T-helper 9 cell (primary cell): ENCODE results near the gene OR10D3.
"Not testable (repeated sequence)": the region's sequence is repeated elsewhere in the genome, so short reads cannot be mapped to it uniquely, and the experiment has no call there.

ENCODE experiments used
- DNase-seq: peaks from one replicate; pipeline ENCODE4 v3.0.0-alpha.2; 2020

The OR10D3 gene

GRCh38 chr11:124195189-124195734 lies 12.1 kb downstream of the OR10D3 start:
- DNase-seq: no peak

GRCh38 chr11:124197999-124198398 lies 14.9 kb downstream of the OR10D3 start:
- DNase-seq: no peak

- DNase-seq: no peak
Measured at GRCh38 chr11:124198897-124199296, 15.8 kb downstream of the OR10D3 start.

- DNase-seq: no peak
Measured at GRCh38 chr11:124199702-124200101, 16.6 kb downstream of the OR10D3 start.

GRCh38 chr11:124200671-124201070 lies 17.5 kb downstream of the OR10D3 start:
- no peak for DNase-seq

GRCh38 chr11:124202951-124203350 lies 19.8 kb downstream of the OR10D3 start:
- DNase-seq: no peak

- DNase-seq: no peak
Measured at GRCh38 chr11:124204008-124204407, 20.9 kb downstream of the OR10D3 start.

GRCh38 chr11:124207102-124207792 lies 24.1 kb downstream of the OR10D3 start:
- no peak for DNase-seq

GRCh38 chr11:124209824-124210357 lies 26.7 kb downstream of the OR10D3 start:
- DNase-seq: no peak

- DNase-seq: no peak
Measured at GRCh38 chr11:124210421-124210820, 27.3 kb downstream of the OR10D3 start.

- no peak for DNase-seq
Measured at GRCh38 chr11:124211321-124211720, 28.2 kb downstream of the OR10D3 start.

GRCh38 chr11:124214027-124214426 lies 30.9 kb downstream of the OR10D3 start:
- DNase-seq: no peak

GRCh38 chr11:124219126-124219525 lies 36.0 kb downstream of the OR10D3 start:
- DNase-seq: no peak

GRCh38 chr11:124222407-124222806 lies 39.3 kb downstream of the OR10D3 start:
- DNase-seq: no peak

- not testable (repeated sequence) for DNase-seq
Measured at GRCh38 chr11:124224618-124225423, 41.7 kb downstream of the OR10D3 start.

- no peak for DNase-seq
Measured at GRCh38 chr11:124225471-124225870, 42.3 kb downstream of the OR10D3 start.

GRCh38 chr11:124233376-124233775 lies 50.2 kb downstream of the OR10D3 start:
- no peak for DNase-seq
